ENCODE data around the gene PCAT6.

DNA sequence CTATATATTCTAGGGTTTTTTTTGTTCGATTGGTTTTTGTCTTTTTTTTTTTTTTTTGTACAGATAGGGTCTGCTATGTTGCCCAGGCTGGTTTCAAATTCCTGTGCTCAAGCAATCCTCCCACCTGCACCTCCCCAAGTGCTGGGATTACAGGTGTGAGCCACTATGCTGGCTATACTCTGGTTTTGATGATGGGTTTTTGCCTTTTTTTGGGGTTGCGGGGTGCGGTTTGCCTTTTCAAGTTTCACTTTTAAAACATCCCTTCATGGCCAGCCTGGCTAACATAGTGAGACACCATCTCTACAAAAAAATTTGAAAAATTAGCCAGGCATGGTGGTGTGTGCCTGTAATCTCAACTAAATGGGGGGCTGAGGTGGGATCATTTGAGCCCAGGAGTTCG lies 12.5 kb upstream of the PCAT6 start:
- TF ChIP-seq, protein P1, sequence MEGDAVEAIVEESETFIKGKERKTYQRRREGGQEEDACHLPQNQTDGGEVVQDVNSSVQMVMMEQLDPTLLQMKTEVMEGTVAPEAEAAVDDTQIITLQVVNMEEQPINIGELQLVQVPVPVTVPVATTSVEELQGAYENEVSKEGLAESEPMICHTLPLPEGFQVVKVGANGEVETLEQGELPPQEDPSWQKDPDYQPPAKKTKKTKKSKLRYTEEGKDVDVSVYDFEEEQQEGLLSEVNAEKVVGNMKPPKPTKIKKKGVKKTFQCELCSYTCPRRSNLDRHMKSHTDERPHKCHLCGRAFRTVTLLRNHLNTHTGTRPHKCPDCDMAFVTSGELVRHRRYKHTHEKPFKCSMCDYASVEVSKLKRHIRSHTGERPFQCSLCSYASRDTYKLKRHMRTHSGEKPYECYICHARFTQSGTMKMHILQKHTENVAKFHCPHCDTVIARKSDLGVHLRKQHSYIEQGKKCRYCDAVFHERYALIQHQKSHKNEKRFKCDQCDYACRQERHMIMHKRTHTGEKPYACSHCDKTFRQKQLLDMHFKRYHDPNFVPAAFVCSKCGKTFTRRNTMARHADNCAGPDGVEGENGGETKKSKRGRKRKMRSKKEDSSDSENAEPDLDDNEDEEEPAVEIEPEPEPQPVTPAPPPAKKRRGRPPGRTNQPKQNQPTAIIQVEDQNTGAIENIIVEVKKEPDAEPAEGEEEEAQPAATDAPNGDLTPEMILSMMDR (IDR thresholded peaks at IDR 0.05), result no peak
- TF ChIP-seq POLR2A (IDR thresholded peaks at IDR 0.05), result no peak
